ENCODE measurements around the gene SF3B1. TPM values are rescaled to one million over a fixed set of nuclear protein-coding genes. Genes with fewer than 3 reads are reported as not detected.
A peak's percentile ranks its signal among the peaks of the same experiment; 100 is the strongest.
"Not testable (repeated sequence)": the region's sequence is repeated elsewhere in the genome, so short reads cannot be mapped to it uniquely, and the experiment has no call there.

Gene SF3B1
- total RNA-seq, 1 donor from 2014 or later = 252 TPM

- ATAC-seq = no peak
- H3K27me3 ChIP-seq = no peaks in the 10 kb centered on the region
- no peak for DNase-seq
- no peaks in the 10 kb centered on the region for H3K9me3 ChIP-seq
- TF ChIP-seq CTCF (IDR thresholded peaks at IDR 0.05) = no peak
- H3K27ac ChIP-seq = no peak overlapping the region
- intact Hi-C loops (cut with DNase I) = no loop called here
- no peak overlapping the region for H3K4me3 ChIP-seq
- H3K36me3 ChIP-seq = peaks cover 7% of the 10 kb centered on the region
- no peaks in the 10 kb centered on the region for H3K4me1 ChIP-seq
Measured at GRCh38 chr2:197386242-197386641, 48.6 kb downstream of the SF3B1 start.

GRCh38 chr2:197383825-197384224, 51.0 kb downstream of the SF3B1 start:
- Histone ChIP-seq H3K27me3 (no peaks in the 10 kb centered on the region), H3K36me3 (no peaks in the 10 kb centered on the region), H3K9me3 (no peaks in the 10 kb centered on the region), H3K4me3 (no peak overlapping the region), H3K4me1 (no peaks in the 10 kb centered on the region), H3K27ac (no peak overlapping the region)
- TF ChIP-seq CTCF (IDR thresholded peaks at IDR 0.05) = no peak
- DNase-seq (no peak), ATAC-seq (no peak)
- intact Hi-C loops (cut with DNase I) = no loop called here

GRCh38 chr2:197381641-197382040, 53.2 kb downstream of the SF3B1 start:
- ATAC-seq (no peak), DNase-seq (no peak)
- H3K4me1 ChIP-seq = no peaks in the 10 kb centered on the region
- H3K27ac ChIP-seq = no peak overlapping the region
- no peak overlapping the region for H3K4me3 ChIP-seq
- no peak for TF ChIP-seq CTCF (IDR thresholded peaks at IDR 0.05)
- intact Hi-C loops (cut with DNase I) = no loop called here
- H3K9me3 ChIP-seq = no peaks in the 10 kb centered on the region
- H3K36me3 ChIP-seq = no peaks in the 10 kb centered on the region
- no peaks in the 10 kb centered on the region for H3K27me3 ChIP-seq

GRCh38 chr2:197379918-197380309, 54.9 kb downstream of the SF3B1 start:
- not testable (repeated sequence) for H3K27ac ChIP-seq, H3K36me3 ChIP-seq, ATAC-seq, H3K4me1 ChIP-seq, H3K9me3 ChIP-seq, DNase-seq, H3K27me3 ChIP-seq, H3K4me3 ChIP-seq
- intact Hi-C loops (cut with DNase I) = loop anchor here (10.0 kb wide), 1 partner anchor 365 kb away; no protein-coding TSS in a partner anchor

- not testable (repeated sequence) for H3K36me3 ChIP-seq, H3K27me3 ChIP-seq, H3K4me3 ChIP-seq, H3K4me1 ChIP-seq, DNase-seq, ATAC-seq, H3K9me3 ChIP-seq, H3K27ac ChIP-seq
- intact Hi-C loops (cut with DNase I) = loop anchor here (10.0 kb wide), 1 partner anchor 365 kb away; no protein-coding TSS in a partner anchor
Measured at GRCh38 chr2:197379308-197379917, 55.4 kb downstream of the SF3B1 start.

- no peaks in the 10 kb centered on the region for H3K4me1 ChIP-seq
- H3K9me3 ChIP-seq = no peaks in the 10 kb centered on the region
- peak; percentile 78 for TF ChIP-seq CTCF (IDR thresholded peaks at IDR 0.05)
- DNase-seq = no peak
- ATAC-seq = peak; percentile 90
- no peak overlapping the region for H3K4me3 ChIP-seq
- no peaks in the 10 kb centered on the region for H3K27me3 ChIP-seq
- no peak overlapping the region for H3K27ac ChIP-seq
- H3K36me3 ChIP-seq = no peaks in the 10 kb centered on the region
- intact Hi-C loops (cut with DNase I) = loop anchor here (10.0 kb wide), 1 partner anchor 364 kb away; no protein-coding TSS in a partner anchor
Measured at GRCh38 chr2:197378494-197379307, 56.1 kb downstream of the SF3B1 start.
